ENCODE measurements around the gene HBD. TPM values are rescaled to one million over a fixed set of nuclear protein-coding genes. Genes with fewer than 3 reads are reported as not detected.

HBD gene
- total RNA-seq, 1 experiment from 2014 or later, result not detected

GRCh38 chr11:5246772-5247471, 12.6 kb upstream of the HBD start:
- BruUV-seq (replicated peaks), result no TSS peak
- Histone ChIP-seq H3F3A (ENCODE audit: insufficient read depth, low read depth) (no peaks in the 10 kb centered on the region), H3K4me3 (no peak overlapping the region), H3K4me1 (replicated peaks; ENCODE audit: insufficient read depth) (no peaks in the 10 kb centered on the region), H3K4me2 (no peak overlapping the region), H3K36me3 (ENCODE audit: low read depth) (no peaks in the 10 kb centered on the region), H3K27ac (no peak overlapping the region), H4K20me1 (ENCODE audit: insufficient read depth) (no peaks in the 10 kb centered on the region), H2AFZ (no peak overlapping the region), H3K9me3 (ENCODE audit: insufficient read depth, low read depth) (no peaks in the 10 kb centered on the region), H3K9me2 (ENCODE audit: insufficient read depth) (no peaks in the 10 kb centered on the region), H3K27me3 (ENCODE audit: insufficient read depth, low read depth) (0 out of 2 replicates have a peak, but pooled peaks cover 2% of the 10 kb centered on the region), H3K79me2 (ENCODE audit: low read depth) (no peaks in the 10 kb centered on the region)
- ChIA-PET POLR2A (ENCODE audit: unreplicated experiment) (no interaction called here), CTCF (no interaction called here)
- intact Hi-C loops (cut with micrococcal nuclease; ENCODE audit: unreplicated experiment), result no loop called here
- TF ChIP-seq CTCF (conservative IDR thresholded peaks at IDR 0.05) (no peak), EZH2 (IDR thresholded peaks at IDR 0.05; ENCODE audit: low read depth) (no peak)
- no peak for DNase-seq

GRCh38 chr11:5245155-5245554, 10.9 kb upstream of the HBD start:
- no TSS peak for BruUV-seq (replicated peaks)
- Histone ChIP-seq H3K27me3 (ENCODE audit: insufficient read depth, low read depth) (no peaks in the 10 kb centered on the region), H3K9me3 (ENCODE audit: insufficient read depth, low read depth) (no peaks in the 10 kb centered on the region), H3K4me2 (no peak overlapping the region), H3K27ac (no peak overlapping the region), H3K79me2 (ENCODE audit: low read depth) (no peaks in the 10 kb centered on the region), H3K36me3 (ENCODE audit: low read depth) (no peaks in the 10 kb centered on the region), H4K20me1 (ENCODE audit: insufficient read depth) (no peaks in the 10 kb centered on the region), H2AFZ (no peak overlapping the region), H3F3A (ENCODE audit: insufficient read depth, low read depth) (no peaks in the 10 kb centered on the region), H3K9me2 (ENCODE audit: insufficient read depth) (no peaks in the 10 kb centered on the region), H3K4me1 (replicated peaks; ENCODE audit: insufficient read depth) (no peaks in the 10 kb centered on the region), H3K4me3 (no peak overlapping the region)
- TF ChIP-seq CTCF (conservative IDR thresholded peaks at IDR 0.05), result no peak
- TF ChIP-seq EZH2 (IDR thresholded peaks at IDR 0.05; ENCODE audit: low read depth), result no peak
- intact Hi-C loops (cut with micrococcal nuclease; ENCODE audit: unreplicated experiment), result no loop called here
- POLR2A ChIA-PET (ENCODE audit: unreplicated experiment), result no interaction called here
- CTCF ChIA-PET, result no interaction called here
- DNase-seq, result no peak

- Histone ChIP-seq H3K4me1 (replicated peaks; ENCODE audit: insufficient read depth) (no peaks in the 10 kb centered on the region), H3K27me3 (ENCODE audit: insufficient read depth, low read depth) (no peaks in the 10 kb centered on the region), H3K9me3 (ENCODE audit: insufficient read depth, low read depth) (no peaks in the 10 kb centered on the region), H3K27ac (no peak overlapping the region), H3K36me3 (ENCODE audit: low read depth) (no peaks in the 10 kb centered on the region), H3F3A (ENCODE audit: insufficient read depth, low read depth) (no peaks in the 10 kb centered on the region), H2AFZ (no peak overlapping the region), H3K4me2 (no peak overlapping the region), H4K20me1 (ENCODE audit: insufficient read depth) (no peaks in the 10 kb centered on the region), H3K9me2 (ENCODE audit: insufficient read depth) (no peaks in the 10 kb centered on the region), H3K4me3 (no peak overlapping the region), H3K79me2 (ENCODE audit: low read depth) (no peaks in the 10 kb centered on the region)
- intact Hi-C loops (cut with micrococcal nuclease; ENCODE audit: unreplicated experiment), result no loop called here
- POLR2A ChIA-PET (ENCODE audit: unreplicated experiment), result no interaction called here
- no peak for DNase-seq
- no TSS peak for BruUV-seq (replicated peaks)
- CTCF ChIA-PET, result no interaction called here
- TF ChIP-seq CTCF (conservative IDR thresholded peaks at IDR 0.05) (no peak), EZH2 (IDR thresholded peaks at IDR 0.05; ENCODE audit: low read depth) (no peak)
These were observed 9.5 kb upstream of the HBD start for GRCh38 chr11:5243816-5244180.

All from PC-9 (cell line).